Liver (tissue), 9 donors: ENCODE results near the gene RYR2. TPM values are rescaled to one million over a fixed set of nuclear protein-coding genes. Genes with fewer than 3 reads are reported as not detected.

Experiments
- DNase-seq: peaks from one replicate; pipeline ENCODE4 v3.0.0-alpha.2; 2017; ENCODE audit warnings: low spot score
- H3K27ac ChIP-seq, 2 donors: one replicate each; pipeline ENCODE4 v1.7.0; 2013; ENCODE audit warnings: inconsistent platforms in 2 of 2, low read length in 2 of 2, control low read depth in 1 of 2, low read depth in 1 of 2, mild to moderate bottlenecking in 1 of 2
- H3K27me3 ChIP-seq, 4 donors: one replicate each; pipeline versions ENCODE4 v1.6.1 to v1.7.0; 2013; ENCODE audit warnings: low read length in 3 of 4, inconsistent platforms in 1 of 4, mild to moderate bottlenecking in 1 of 4, moderate library complexity in 1 of 4; ENCODE audit not compliant: control insufficient read depth in 4 of 4, insufficient read depth in 4 of 4
- H3K36me3 ChIP-seq, 4 donors: one replicate each; pipeline versions ENCODE4 v1.6.1 to v1.7.0; 2013; ENCODE audit warnings: low read length in 3 of 4, mild to moderate bottlenecking in 3 of 4, low read depth in 1 of 4, moderate library complexity in 1 of 4; ENCODE audit not compliant: control insufficient read depth in 4 of 4, insufficient read depth in 3 of 4
- H3K4me1 ChIP-seq, 4 donors: one replicate each; pipeline versions ENCODE4 v1.6.1 to v1.7.0; 2013; ENCODE audit warnings: low read length in 3 of 4, mild to moderate bottlenecking in 3 of 4, moderate library complexity in 1 of 4; ENCODE audit not compliant: control insufficient read depth in 4 of 4, insufficient read depth in 4 of 4
- H3K4me3 ChIP-seq, 3 donors: one replicate each; pipeline versions ENCODE4 v1.6.1 to v1.7.0; 2013; ENCODE audit warnings: low read length in 3 of 3, control low read depth in 1 of 3, low read depth in 1 of 3, mild to moderate bottlenecking in 1 of 3
- H3K9ac ChIP-seq, 2 donors: one replicate each; pipeline ENCODE4 v1.7.0; 2013; ENCODE audit warnings: low read length in 2 of 2, mild to moderate bottlenecking in 2 of 2, moderate library complexity in 2 of 2, control low read depth in 1 of 2, low read depth in 1 of 2
- H3K9me3 ChIP-seq, 4 donors: one replicate each; pipeline versions ENCODE4 v1.6.1 to v1.7.0; 2013; ENCODE audit warnings: low read length in 3 of 4; ENCODE audit not compliant: control insufficient read depth in 4 of 4
- CTCF ChIP-seq: fragments of 150-350 bp; IDR thresholded peaks from 2 replicates; pipeline ENCODE4 v1.5.1; 2017; ENCODE audit warnings: improper control_type of control experiment, low read depth, low read length; ENCODE audit not compliant: missing input control
- FOXA2 ChIP-seq: IDR thresholded peaks from 2 replicates; pipeline ENCODE4 v1.6.1; 2016; ENCODE audit warnings: antibody characterized with exemption
- GABPA ChIP-seq, 2 donors: IDR thresholded peaks in 1 of 2; conservative IDR thresholded peaks in 1 of 2; 2 replicates each; pipeline ENCODE4 v1.6.1; 2016; ENCODE audit warnings: antibody characterized with exemption in 2 of 2, mild to moderate bottlenecking in 1 of 2, moderate library complexity in 1 of 2
- HNF4G ChIP-seq: IDR thresholded peaks from 2 replicates; pipeline ENCODE4 v1.6.1; 2016; ENCODE audit warnings: antibody characterized with exemption
- MAX ChIP-seq: IDR thresholded peaks from 2 replicates; pipeline ENCODE4 v1.6.1; 2016; ENCODE audit warnings: antibody characterized with exemption
- RAD21 ChIP-seq, 2 donors: IDR thresholded peaks; 2 replicates each; pipeline ENCODE4 v1.6.1; 2016; ENCODE audit warnings: antibody characterized with exemption in 2 of 2, mild to moderate bottlenecking in 2 of 2
- REST ChIP-seq: IDR thresholded peaks from 2 replicates; pipeline ENCODE4 v1.6.1; 2016; ENCODE audit warnings: antibody characterized with exemption, mild to moderate bottlenecking
- RXRA ChIP-seq, 2 donors: IDR thresholded peaks; 2 replicates each; pipeline ENCODE4 v1.6.1; 2017 to 2018; ENCODE audit warnings: antibody characterized with exemption in 2 of 2, mild to moderate bottlenecking in 1 of 2
- SP1 ChIP-seq: IDR thresholded peaks from 2 replicates; pipeline ENCODE4 v1.6.1; 2018; ENCODE audit warnings: antibody characterized with exemption, mild to moderate bottlenecking
- TAF1 ChIP-seq: conservative IDR thresholded peaks from 2 replicates; pipeline ENCODE4 v1.6.1; 2016; ENCODE audit warnings: antibody characterized with exemption, mild to moderate bottlenecking
- YY1 ChIP-seq: IDR thresholded peaks from 2 replicates; pipeline ENCODE4 v1.6.1; 2016; ENCODE audit warnings: antibody characterized with exemption, mild to moderate bottlenecking
- WGBS: extraction: QIAGEN DNeasy Blood & Tissue Kit; methylation state at CpG from one replicate; pipeline ENCODE4 v1.1.7; 2013; 5-methylcytosine and 5-hydroxymethylcytosine counted together
- polyA plus RNA-seq, 2 donors: library from polyadenylated mRNA; stranded (reverse) in 1 of 2; unstranded in 1 of 2; fragments of 200-250 nt in 1 of 2; fragments of >200 nt in 1 of 2; fragmentation: Nextera tagmentation in 1 of 2; extraction: Ambion mirVana in 1 of 2; gene quantifications; one replicate each; pipeline versions ENCODE4 v1.2.1 to v1.2.3, GENCODE V29; 2013 to 2015
- total RNA-seq, 2 donors: library from RNA; depleted of rRNA; stranded (reverse); fragments of >200 nt; gene quantifications; one replicate each; pipeline ENCODE4 v1.2.3, GENCODE V29; 2014
- TF ChIP-seq, protein P1 (sequence below): IDR thresholded peaks from 2 replicates; pipeline ENCODE4 v1.6.1; 2016; ENCODE audit warnings: antibody characterized with exemption
- donor health status: healthy.
- donor health status: healthy.
- donor health status: healthy.
- donor health status: healthy.
- donor health status: healthy.

RYR2 gene
- total and polyA plus RNA-seq, 4 donors, result 0.06 to 0.75 (median 0.31) TPM

- H3K4me3 ChIP-seq, result no peak overlapping the region
- 92% methylated on average over 6 of the region's 6 CpGs for WGBS
- H3K36me3 ChIP-seq, result no peaks in the 10 kb centered on the region
- DNase-seq, result no peak
- H3K4me1 ChIP-seq, result peaks cover 0 to 3% (median 0%) of the 10 kb centered on the region in 4 donors
- TF ChIP-seq RAD21 (IDR thresholded peaks at IDR 0.05) (no peak), TAF1 (no peak), YY1 (no peak)
- TF ChIP-seq, protein P1, sequence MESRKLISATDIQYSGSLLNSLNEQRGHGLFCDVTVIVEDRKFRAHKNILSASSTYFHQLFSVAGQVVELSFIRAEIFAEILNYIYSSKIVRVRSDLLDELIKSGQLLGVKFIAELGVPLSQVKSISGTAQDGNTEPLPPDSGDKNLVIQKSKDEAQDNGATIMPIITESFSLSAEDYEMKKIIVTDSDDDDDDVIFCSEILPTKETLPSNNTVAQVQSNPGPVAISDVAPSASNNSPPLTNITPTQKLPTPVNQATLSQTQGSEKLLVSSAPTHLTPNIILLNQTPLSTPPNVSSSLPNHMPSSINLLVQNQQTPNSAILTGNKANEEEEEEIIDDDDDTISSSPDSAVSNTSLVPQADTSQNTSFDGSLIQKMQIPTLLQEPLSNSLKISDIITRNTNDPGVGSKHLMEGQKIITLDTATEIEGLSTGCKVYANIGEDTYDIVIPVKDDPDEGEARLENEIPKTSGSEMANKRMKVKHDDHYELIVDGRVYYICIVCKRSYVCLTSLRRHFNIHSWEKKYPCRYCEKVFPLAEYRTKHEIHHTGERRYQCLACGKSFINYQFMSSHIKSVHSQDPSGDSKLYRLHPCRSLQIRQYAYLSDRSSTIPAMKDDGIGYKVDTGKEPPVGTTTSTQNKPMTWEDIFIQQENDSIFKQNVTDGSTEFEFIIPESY, result no peak
- H3K27ac ChIP-seq, result no peak overlapping the region
- H3K9ac ChIP-seq, result no peak overlapping the region
- H3K9me3 ChIP-seq, result no peaks in the 10 kb centered on the region
- no peaks in the 10 kb centered on the region for H3K27me3 ChIP-seq
Observed at GRCh38 chr1:237681210-237681609, 639.2 kb downstream of the RYR2 start.

DNA sequence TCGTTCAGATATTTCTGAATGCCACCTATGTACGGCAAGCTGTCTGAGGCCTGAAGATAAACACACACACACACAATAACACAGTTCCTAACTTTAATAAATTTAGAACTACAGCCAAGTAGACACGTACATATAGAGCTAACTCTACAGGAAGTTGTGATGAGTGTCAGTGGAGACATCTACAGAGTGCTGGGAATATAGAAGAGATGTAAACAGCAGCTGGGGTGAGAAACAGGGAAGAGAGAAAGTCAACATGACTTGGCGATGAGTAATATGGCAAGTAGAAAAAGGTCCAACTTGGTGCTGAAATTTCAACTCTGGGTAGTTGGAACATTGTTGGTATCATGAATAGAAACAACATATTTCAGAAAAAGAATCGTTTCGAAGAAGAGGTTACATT lies 642.3 kb downstream of the RYR2 start:
- 89% methylated on average over 6 of the region's 6 CpGs for WGBS
- H3K4me3 ChIP-seq, result no peak overlapping the region

More for the DNA sequence above, 642.3 kb downstream of the RYR2 start:
- Histone ChIP-seq H3K4me1 (no peaks in the 10 kb centered on the region), H3K27me3 (no peaks in the 10 kb centered on the region), H3K9ac (no peak overlapping the region), H3K27ac (no peak overlapping the region), H3K9me3 (no peaks in the 10 kb centered on the region), H3K36me3 (no peaks in the 10 kb centered on the region)
- DNase-seq, result no peak
- TF ChIP-seq MAX (no peak), FOXA2 (no peak), REST (no peak), YY1 (no peak), CTCF (no peak), HNF4G (no peak), RAD21 (IDR thresholded peaks at IDR 0.05) (no peak), SP1 (no peak), GABPA (IDR thresholded peaks at IDR 0.05 in 1 of 2, conservative IDR thresholded peaks at IDR 0.05 in 1 of 2) (no peak), TAF1 (no peak), RXRA (IDR thresholded peaks at IDR 0.05) (no peak)
- TF ChIP-seq, protein P1, result no peak
